Measurements from ENCODE around the gene CHCHD6.
"Not testable (repeated sequence)": the region's sequence is repeated elsewhere in the genome, so short reads cannot be mapped to it uniquely, and the experiment has no call there.

Gene CHCHD6

DNA sequence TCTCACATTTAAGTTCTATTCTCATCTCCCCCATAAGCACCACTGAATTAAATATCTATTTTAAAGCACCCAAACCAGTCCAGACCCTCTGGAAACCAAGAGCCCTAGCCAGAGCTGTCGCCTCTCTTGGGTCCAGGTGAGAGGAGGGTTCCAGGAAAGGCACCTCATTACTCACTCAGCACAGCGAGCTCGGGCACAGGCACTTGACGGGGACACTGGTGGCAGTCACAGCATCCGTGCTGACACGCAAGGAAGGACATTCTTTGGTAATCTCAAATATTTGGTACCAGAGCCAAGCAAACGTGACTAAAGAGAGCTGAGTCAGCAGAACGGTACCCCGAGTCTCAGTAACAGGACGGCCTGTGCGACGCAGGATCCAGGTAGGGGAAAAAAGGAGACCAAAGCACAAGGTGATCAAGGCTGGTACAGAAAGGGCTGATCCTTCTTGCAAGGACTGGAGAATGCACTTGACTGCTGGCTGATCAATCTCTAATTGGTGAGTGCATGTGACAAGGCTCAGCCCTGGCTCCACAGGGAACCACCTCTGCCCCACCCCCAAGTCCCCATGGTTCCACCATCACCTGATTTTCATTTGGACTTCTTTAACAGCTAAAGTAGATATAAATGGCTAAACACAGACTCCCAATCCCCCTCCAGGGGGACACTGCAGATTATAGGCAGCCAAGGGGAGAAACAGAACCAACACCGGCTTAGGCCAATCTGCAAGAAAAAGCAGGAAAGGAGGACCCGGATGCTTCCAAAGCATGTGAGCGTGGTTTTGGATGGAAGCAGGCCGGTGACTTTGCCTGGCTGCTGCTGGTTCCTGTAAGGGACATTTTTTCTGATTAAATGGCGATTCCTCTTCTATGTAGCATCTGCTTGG lies 61.4 kb downstream of the CHCHD6 start:
- no peak for DNase-seq (ENCODE audit: low read depth in 2 of 3, low spot score in 1 of 3)

GRCh38 chr3:126766653-126767052 lies 62.6 kb downstream of the CHCHD6 start:
- no peak for DNase-seq (ENCODE audit: low read depth in 2 of 3, low spot score in 1 of 3)

- DNase-seq (ENCODE audit: low read depth in 2 of 3, low spot score in 1 of 3): no peak
Observed at GRCh38 chr3:126768903-126769302, 64.9 kb downstream of the CHCHD6 start.

- no peak for DNase-seq (ENCODE audit: low read depth in 2 of 3, low spot score in 1 of 3)
Observed at GRCh38 chr3:126770096-126770495, 66.1 kb downstream of the CHCHD6 start.

DNA sequence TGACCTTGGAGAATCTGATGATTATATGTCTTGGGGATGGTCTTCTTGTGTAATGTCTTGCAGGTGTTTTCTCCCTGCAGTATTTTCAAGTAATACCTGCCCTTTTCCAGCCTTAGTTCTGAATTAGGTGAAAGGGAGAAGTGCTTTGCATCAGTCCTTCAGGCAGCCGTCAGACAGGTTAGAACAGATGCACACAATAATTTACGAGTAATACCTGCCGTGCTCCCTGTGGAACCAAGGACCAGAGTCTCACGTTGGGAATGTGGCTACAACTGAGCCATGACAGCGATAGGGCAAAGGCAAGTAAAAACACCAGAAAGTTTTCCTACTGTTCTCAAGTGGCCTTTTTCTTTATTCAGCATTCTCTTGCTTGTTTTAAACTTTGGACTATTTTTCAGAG lies 69.1 kb downstream of the CHCHD6 start:
- DNase-seq (ENCODE audit: low read depth in 2 of 3, low spot score in 1 of 3): no peak

DNA sequence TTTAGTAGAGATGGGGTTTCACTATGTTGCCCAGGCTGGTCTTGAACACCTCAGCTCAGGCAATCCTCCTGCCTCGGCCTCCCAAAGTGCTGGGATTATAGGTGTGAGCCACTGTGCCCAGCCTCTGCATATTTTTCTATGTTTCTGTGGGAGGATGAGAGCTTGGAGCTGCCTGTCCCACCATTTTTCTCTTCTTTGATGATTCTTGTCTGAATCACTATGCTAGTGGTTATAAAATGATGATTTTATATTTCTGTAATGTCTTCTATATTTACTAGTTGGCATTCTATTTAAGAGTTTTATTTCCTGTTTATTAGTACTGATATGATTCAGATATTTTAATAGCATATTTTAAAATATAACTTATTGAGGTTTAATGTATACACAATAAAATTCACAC lies 69.7 kb downstream of the CHCHD6 start:
- no peak for DNase-seq (ENCODE audit: low read depth in 2 of 3, low spot score in 1 of 3)

DNA sequence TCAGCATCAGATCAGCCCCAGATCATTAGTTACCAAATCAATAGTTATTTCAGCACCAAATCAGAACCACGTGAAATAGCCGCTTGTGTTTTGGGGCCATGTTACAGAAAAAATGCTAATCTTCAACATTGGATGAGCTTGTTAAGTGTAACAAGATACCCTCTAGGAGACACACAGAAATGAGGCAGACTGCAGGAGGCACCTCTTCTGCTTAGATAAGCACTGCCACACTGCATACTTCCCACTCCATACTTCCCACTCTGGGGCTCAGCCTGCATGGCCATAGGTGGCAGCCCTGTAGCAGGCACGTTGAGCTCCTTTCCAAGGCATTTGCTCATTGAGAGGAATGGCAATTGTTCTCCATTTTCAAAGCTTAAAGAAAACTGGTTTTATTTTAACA lies 73.3 kb downstream of the CHCHD6 start:
- no peak for DNase-seq (ENCODE audit: low read depth in 2 of 3, low spot score in 1 of 3)

DNA sequence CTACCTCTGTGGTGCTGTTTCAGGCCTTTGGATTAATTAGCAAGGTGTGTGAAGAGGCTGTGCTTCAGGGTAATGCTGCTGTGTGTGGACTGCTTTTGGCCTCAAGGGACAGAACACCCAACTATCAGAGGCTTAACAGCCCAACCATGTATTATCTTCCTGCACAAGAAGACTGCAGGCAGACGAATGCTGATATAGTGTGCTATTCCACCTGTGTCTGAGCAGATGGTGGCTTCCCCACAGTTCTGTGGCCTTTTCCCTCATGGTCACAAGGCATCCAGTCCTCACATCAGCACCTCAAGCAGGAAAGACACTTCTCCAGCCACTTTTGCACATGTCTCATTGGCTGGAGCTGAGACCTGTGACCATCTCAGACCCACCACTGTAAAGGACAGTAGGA lies 76.6 kb downstream of the CHCHD6 start:
- DNase-seq (ENCODE audit: low read depth in 2 of 3, low spot score in 1 of 3): no peak

DNA sequence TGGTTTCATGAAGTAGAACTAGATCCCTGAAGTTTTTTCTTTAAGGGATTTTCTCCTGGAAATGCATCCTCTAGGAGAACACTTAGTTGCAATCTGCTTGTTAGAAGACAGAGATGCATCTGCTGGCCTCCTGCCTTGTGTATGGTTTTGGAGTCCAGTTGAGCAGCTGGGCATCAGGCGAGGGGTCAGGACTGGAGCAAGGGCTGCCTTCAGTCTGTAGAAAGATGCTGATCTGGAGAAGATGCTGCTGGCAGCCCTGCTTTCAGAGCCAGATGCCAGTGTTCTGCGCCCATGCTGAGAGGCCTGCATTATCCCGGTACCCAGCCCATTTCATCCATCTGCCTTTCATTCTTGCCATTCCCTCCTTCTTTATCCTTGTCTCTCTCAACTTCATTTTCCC lies 77.4 kb downstream of the CHCHD6 start:
- DNase-seq (ENCODE audit: low read depth in 2 of 3, low spot score in 1 of 3): no peak

DNA sequence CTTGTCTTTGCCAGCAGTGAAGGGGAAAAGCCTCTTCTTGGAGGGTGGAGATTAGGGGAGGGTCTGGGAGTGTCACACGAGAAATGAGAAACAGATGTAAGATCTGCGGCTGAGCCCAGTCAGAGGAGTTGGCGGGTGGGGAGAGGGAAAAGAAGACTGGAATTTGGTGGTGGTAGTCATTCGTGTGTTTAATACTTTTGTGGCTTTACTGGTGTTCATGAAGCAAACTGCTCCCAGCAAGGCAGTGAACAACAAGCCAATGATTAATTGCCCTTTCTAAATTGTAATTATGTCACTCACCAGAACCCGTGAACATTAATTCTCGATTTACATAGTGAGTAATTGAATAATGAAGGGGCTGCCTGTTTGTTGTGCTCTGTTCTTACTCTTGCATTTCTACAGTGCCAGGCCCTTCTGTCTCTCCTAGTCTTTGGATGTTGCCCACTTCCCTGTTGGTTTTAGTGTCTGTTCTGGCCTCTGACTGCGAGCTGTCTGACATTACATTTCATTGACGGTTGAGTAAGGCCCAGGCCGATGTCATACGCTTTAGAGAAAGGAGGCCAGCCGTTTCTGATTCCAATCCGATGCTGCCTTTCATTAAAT lies 78.0 kb downstream of the CHCHD6 start:
- DNase-seq (ENCODE audit: low read depth in 2 of 3, low spot score in 1 of 3): no peak

DNA sequence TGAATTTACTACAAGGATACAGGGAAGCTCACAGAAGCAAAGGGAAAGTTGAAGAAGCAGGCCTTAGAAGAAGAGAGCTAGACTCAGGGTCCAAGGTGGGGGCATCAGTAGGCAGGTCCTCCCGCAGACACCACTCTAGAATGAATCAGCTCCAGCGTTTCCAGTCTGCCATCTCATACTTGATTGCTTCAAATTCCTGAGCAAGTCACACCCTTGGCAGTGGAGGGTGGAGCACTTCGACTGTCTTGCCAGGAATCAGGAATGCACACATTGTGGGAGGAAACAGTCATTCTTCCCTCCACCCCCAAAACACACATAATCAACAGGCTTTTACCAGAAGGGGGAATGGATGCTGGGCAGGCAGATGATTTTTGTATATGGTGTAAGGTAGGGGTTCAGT lies 78.5 kb downstream of the CHCHD6 start:
- DNase-seq (ENCODE audit: low read depth in 2 of 3, low spot score in 1 of 3): no peak

DNA sequence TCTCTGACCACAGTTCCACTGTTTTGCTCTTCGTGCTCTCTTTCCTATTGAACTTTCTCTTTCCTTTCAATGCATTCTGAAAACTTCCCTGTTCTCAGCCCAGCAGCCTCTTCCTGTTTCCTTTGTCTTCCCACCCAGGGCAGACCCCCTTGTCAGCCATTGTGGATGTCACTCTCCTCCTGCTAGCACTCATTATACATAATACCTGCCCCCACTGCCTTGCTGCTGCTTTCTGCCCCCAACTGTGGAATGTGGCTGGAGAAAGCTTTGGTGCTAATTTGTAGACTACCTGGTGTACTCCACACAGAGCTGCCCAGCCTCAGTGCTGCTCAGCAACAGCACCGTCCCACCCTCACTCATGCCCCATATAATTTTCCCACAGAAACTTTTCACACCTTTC lies 80.2 kb downstream of the CHCHD6 start:
- no peak for DNase-seq (ENCODE audit: low read depth in 2 of 3, low spot score in 1 of 3)

DNA sequence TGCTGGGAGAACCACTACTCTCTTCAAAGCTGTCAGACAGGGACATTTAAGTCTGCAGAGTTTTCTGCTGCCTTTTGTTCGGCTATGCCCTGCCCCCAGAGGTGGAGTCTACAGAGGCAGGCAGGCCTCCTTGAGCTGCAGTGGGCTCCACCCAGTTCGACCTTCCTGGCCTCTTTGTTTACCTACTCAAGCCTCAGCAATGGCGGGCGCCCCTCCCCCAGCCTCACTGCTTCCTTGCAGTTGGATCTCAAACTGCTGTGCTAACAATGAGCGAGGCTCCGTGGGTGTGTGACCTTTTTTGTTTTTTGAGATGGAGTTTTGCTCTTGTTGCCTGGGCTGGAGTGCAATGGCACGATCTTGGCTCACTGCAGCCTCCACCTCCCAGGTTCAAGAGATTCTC lies 87.3 kb downstream of the CHCHD6 start:
- not testable (repeated sequence) for DNase-seq (ENCODE audit: low read depth in 2 of 3, low spot score in 1 of 3)

GRCh38 chr3:126792998-126793397 lies 89.0 kb downstream of the CHCHD6 start:
- no peak for DNase-seq (ENCODE audit: low read depth in 2 of 3, low spot score in 1 of 3)

DNA sequence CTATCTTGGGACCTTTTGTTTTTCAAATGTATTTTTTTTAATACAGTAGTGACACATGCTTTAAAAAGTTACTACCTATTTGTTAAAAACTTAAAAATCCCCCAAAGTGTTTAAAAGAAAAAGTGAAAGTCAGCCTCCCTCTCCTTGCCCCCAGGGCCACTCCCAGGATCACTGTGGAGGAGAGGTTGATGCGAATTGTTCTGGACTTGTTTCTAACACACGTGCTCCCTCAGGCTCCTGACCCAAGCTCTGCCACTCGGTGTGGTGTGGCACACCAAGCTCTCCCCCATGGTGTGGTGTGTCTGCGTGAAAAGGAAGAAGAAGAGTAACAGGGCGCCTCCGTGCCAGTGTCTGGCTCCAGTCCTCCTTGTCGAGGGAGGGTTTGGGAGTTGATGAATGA lies 93.5 kb downstream of the CHCHD6 start:
- no peak for DNase-seq (ENCODE audit: low read depth in 2 of 3, low spot score in 1 of 3)

- no peak for DNase-seq (ENCODE audit: low read depth in 2 of 3, low spot score in 1 of 3)
Observed at GRCh38 chr3:126798521-126798920, 94.5 kb downstream of the CHCHD6 start.

GRCh38 chr3:126799099-126799498 lies 95.1 kb downstream of the CHCHD6 start:
- DNase-seq (ENCODE audit: low read depth in 2 of 3, low spot score in 1 of 3): no peak

DNA sequence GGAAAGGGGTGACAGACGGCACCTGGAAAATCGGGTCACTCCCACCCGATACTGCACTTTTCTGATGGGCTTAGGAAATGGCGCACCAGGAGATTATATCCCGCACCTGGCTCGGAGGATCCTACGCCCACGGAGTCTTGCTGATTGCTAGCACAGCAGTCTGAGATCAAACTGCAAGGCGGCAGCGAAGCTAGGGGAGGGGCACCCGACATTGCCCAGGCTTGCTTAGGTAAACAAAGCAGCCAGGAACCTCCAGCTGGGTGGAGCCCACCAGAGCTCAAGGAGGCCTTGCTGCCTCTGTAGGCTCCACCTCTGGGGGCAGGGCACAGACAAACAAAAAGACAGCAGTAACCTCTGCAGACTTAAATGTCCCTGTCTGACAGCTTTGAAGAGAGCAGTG lies 97.3 kb downstream of the CHCHD6 start:
- DNase-seq (ENCODE audit: low read depth in 2 of 3, low spot score in 1 of 3): not testable (repeated sequence)

DNA sequence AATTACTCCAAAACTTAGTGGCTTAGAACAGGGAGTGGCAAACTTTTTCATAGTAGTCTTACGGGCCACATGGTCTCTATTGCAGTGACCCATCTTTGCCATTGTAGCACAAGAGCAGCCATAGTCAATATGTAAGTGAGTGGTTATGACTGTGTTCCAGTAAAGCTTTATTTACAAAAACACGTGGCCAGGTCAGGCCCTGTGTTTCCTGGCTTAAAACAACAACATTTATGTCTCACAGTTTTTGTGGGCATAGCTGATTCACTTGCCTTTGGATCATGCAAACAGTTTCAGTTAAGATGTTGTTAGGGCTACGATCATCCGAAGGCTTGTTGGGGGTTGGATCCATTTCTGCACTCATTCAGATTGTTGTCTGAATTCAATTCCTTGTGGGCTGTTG lies 103.8 kb downstream of the CHCHD6 start:
- no peak for DNase-seq (ENCODE audit: low read depth in 2 of 3, low spot score in 1 of 3)

GRCh38 chr3:126811530-126811929 lies 107.5 kb downstream of the CHCHD6 start:
- DNase-seq (ENCODE audit: low read depth in 2 of 3, low spot score in 1 of 3): no peak

DNA sequence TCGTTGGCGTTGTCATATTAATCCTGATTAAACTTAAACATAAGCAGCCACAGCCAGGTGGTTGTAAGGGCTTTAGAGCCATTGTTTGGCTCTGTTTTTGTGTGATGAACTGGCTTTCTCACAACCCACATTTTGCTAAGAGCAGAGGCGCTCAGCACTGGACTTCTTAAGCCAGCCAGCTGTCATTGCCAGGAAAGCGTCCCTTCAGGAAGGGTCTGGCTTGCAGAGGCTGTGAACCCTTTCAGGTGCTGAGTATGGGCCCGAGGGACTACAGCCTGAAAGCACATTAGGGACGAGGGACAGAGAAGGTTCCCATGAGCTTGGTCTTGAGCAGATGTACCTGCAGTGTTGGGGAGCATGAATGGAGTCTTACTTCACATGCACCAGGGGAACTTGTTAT lies 112.3 kb downstream of the CHCHD6 start:
- DNase-seq (ENCODE audit: low read depth in 2 of 3, low spot score in 1 of 3): no peak

DNA sequence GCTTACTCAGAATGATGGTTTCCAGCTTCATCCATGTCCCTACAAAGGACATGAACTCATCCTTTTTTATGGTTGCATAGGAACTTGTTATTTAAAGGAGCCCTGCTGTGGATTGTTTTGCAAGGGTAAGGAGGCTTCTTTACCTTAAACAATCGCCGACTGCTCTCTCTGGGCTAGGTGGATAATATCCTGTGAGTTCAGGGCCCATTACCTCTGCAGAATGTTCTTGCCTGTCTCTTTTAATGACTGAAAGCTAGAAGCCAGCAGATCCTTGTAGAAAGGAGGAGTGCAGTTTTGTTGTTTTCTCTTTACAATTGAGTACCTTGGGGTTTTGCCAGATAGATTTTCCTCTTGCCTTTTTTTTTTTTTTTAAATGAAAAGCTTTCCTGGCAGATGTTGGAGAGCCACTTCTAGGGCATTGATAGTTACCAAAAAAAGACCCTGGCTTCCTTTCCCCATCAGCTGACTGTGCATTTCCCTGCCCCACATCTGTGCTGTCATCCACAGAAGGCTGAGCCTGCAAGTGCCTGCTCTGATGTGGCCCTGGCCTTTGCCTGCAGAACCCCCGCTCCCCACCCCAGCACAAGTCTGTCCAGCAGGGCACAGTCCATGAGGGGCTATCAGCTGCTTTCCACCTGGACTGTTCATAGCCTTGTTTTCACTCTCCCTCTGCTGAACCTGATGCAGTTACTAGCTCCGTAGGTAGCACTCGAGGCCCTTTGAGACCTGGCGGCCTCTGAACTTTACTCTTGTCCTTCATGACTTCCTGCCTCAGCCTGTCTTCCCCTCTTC lies 113.1 kb downstream of the CHCHD6 start:
- DNase-seq (ENCODE audit: low read depth in 2 of 3, low spot score in 1 of 3): no peak
